ENCODE results near the gene HPSE2. TPM values are rescaled to one million over a fixed set of nuclear protein-coding genes. Genes with fewer than 3 reads are reported as not detected.

Gene HPSE2
- total and polyA plus RNA-seq, 8 donors: 0.04 to 1.1 (median 0.05) TPM; not detected in 5

DNA sequence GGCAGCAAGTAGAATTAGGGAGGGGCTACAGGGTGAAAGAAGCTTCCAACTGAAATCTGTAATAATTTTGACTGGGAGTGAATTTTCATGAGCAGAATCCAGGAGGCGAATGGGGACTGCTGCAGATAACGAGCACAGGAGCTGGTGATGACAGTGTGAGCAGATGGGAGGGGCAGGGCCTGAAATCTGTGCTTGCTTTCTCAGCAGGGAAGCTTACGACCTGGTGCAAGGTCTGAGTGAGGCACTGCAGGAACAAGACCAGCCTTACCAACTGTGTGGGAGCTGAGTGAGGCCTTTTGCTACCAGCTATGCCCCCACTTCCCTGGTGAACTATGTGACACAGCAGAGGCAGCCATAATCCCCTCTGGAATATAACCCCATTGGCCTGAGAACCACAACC, 109.8 kb downstream of the HPSE2 start:
- intact Hi-C loops (cut with DNase I): no loop called here
- DNase-seq: no peak
- no peaks in the 10 kb centered on the region for H3K36me3 ChIP-seq
- no peaks in the 10 kb centered on the region for H3K9me3 ChIP-seq
- no peak for FAIRE-seq
- whole genome bisulfite sequencing, 2 donors: 40 to 54% methylated on average over 3 of the region's 3 CpGs
- peaks cover 0 to 13% (median 0%) of the 10 kb centered on the region in 4 donors for H3K27me3 ChIP-seq
- no peak overlapping the region for H3K27ac ChIP-seq
- TF ChIP-seq, protein P1, sequence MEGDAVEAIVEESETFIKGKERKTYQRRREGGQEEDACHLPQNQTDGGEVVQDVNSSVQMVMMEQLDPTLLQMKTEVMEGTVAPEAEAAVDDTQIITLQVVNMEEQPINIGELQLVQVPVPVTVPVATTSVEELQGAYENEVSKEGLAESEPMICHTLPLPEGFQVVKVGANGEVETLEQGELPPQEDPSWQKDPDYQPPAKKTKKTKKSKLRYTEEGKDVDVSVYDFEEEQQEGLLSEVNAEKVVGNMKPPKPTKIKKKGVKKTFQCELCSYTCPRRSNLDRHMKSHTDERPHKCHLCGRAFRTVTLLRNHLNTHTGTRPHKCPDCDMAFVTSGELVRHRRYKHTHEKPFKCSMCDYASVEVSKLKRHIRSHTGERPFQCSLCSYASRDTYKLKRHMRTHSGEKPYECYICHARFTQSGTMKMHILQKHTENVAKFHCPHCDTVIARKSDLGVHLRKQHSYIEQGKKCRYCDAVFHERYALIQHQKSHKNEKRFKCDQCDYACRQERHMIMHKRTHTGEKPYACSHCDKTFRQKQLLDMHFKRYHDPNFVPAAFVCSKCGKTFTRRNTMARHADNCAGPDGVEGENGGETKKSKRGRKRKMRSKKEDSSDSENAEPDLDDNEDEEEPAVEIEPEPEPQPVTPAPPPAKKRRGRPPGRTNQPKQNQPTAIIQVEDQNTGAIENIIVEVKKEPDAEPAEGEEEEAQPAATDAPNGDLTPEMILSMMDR (IDR thresholded peaks at IDR 0.05): no peak
- H3K4me3 ChIP-seq: no peak overlapping the region
- H3K4me1 ChIP-seq: no peaks in the 10 kb centered on the region
- no peak for ATAC-seq

GRCh38 chr10:99124376-99124775, 111.3 kb downstream of the HPSE2 start:
- no peak overlapping the region for H3K27ac ChIP-seq
- H3K4me3 ChIP-seq: no peak overlapping the region
- H3K36me3 ChIP-seq: no peaks in the 10 kb centered on the region
- no peaks in the 10 kb centered on the region for H3K9me3 ChIP-seq
- peaks cover 0 to 13% (median 0%) of the 10 kb centered on the region in 4 donors for H3K27me3 ChIP-seq
- intact Hi-C loops (cut with DNase I): no loop called here
- no peak for FAIRE-seq
- TF ChIP-seq, protein P1 (IDR thresholded peaks at IDR 0.05): no peak
- WGBS, 2 donors: 64 to 78% methylated on average over 1 of the region's 1 CpG
- DNase-seq: no peak
- no peak for ATAC-seq
- H3K4me1 ChIP-seq: no peaks in the 10 kb centered on the region

- TF ChIP-seq, protein P1 (IDR thresholded peaks at IDR 0.05): no peak
- 64 to 79% methylated on average over 5 of the region's 5 CpGs for WGBS, 2 donors
- H3K4me3 ChIP-seq: no peak overlapping the region
- no peaks in the 10 kb centered on the region for H3K4me1 ChIP-seq
- ATAC-seq: no peak
- no peaks in the 10 kb centered on the region for H3K36me3 ChIP-seq
- no peak overlapping the region for H3K27ac ChIP-seq
- no peaks in the 10 kb centered on the region for H3K9me3 ChIP-seq
- peaks cover 0 to 13% (median 0%) of the 10 kb centered on the region in 4 donors for H3K27me3 ChIP-seq
- no peak for DNase-seq
- intact Hi-C loops (cut with DNase I): no loop called here
- FAIRE-seq: no peak
Observed at GRCh38 chr10:99123851-99124250, 111.8 kb downstream of the HPSE2 start.

- TF ChIP-seq, protein P1 (IDR thresholded peaks at IDR 0.05): no peak
- H3K27me3 ChIP-seq: peaks cover 0 to 12% (median 0%) of the 10 kb centered on the region in 4 donors
- no peaks in the 10 kb centered on the region for H3K9me3 ChIP-seq
- no peak overlapping the region for H3K4me3 ChIP-seq
- no peak overlapping the region for H3K27ac ChIP-seq
- no peaks in the 10 kb centered on the region for H3K4me1 ChIP-seq
- intact Hi-C loops (cut with DNase I): no loop called here
- no peak for FAIRE-seq
- no peak for DNase-seq
- H3K36me3 ChIP-seq: no peaks in the 10 kb centered on the region
- WGBS, 2 donors: 81 to 87% methylated on average over 3 of the region's 3 CpGs
- ATAC-seq: no peak
Observed at GRCh38 chr10:99123336-99123735, 112.3 kb downstream of the HPSE2 start.

DNA sequence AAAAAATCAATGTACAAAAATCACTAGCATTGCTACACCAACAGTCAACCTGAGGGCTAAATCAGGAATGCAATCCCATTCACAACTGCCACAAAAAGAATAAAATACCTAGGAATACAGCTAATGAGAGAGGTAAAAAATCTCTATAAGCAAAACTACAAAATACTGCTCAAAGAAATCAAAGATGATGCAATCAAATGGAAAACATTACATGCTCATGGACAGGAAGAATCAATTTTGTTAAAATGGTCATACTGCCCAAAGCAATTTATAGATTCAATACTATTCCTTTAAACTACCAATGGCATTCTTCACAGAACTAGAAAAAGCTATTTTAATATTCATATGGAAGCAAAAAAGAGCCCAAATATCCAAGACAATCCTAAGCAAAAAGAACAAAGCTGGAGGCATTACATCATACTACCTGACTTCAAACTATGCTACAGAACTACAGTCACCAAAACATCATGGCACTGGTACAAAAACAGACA, 116.3 kb downstream of the HPSE2 start:
- ATAC-seq: no peak
- Histone ChIP-seq H3K36me3 (no peaks in the 10 kb centered on the region), H3K4me3 (no peak overlapping the region)

More for the DNA sequence above, 116.3 kb downstream of the HPSE2 start:
- intact Hi-C loops (cut with DNase I): no loop called here
- Histone ChIP-seq H3K9me3 (no peaks in the 10 kb centered on the region), H3K27me3 (peaks cover 0 to 7% (median 2%) of the 10 kb centered on the region in 4 donors), H3K4me1 (no peaks in the 10 kb centered on the region), H3K27ac (no peak overlapping the region)
- no peak for FAIRE-seq
- DNase-seq: no peak
- TF ChIP-seq, protein P1 (IDR thresholded peaks at IDR 0.05): no peak

Data from pancreas (tissue), 10 donors.